Measurements from ENCODE around the gene KLK4. TPM values are rescaled to one million over a fixed set of nuclear protein-coding genes. Genes with fewer than 3 reads are reported as not detected.

KLK4 gene
- total and polyA plus RNA-seq, 2 of the 4 experiments (the other 2 are of a cell fraction) = not detected

GRCh38 chr19:50916069-50916468, 4.9 kb upstream of the KLK4 start:
- Histone ChIP-seq H3K27me3 (ENCODE audit: control insufficient read depth, insufficient read depth, low read length) (peaks cover 5% of the 10 kb centered on the region), H3K4me3 (ENCODE audit: insufficient read depth, low read depth, low read length) (no peak overlapping the region), H3K9me3 (ENCODE audit: control insufficient read depth, insufficient read depth, low read length) (no peaks in the 10 kb centered on the region), H4K5ac (ENCODE audit: low read depth, low read length) (no peak overlapping the region), H3K4me1 (ENCODE audit: control insufficient read depth, insufficient read depth, low read length) (no peaks in the 10 kb centered on the region), H4K91ac (ENCODE audit: insufficient read depth, low read depth, low read length) (no peak overlapping the region), H3K9me1 (ENCODE audit: insufficient read depth, low read length) (no peaks in the 10 kb centered on the region), H2AFZ (replicated peaks; ENCODE audit: low read length, poor library complexity) (no peak overlapping the region), H3K79me1 (ENCODE audit: low read depth in 1 of 2, low read length in 2 of 2) (no peaks in the 10 kb centered on the region), H2AK9ac (replicated peaks; ENCODE audit: low read depth, low read length, poor library complexity) (no peak overlapping the region), H2AK5ac (ENCODE audit: low read depth, low read length) (no peak overlapping the region), H3K18ac (ENCODE audit: low read depth, low read length) (no peak overlapping the region), H3K36me3 (ENCODE audit: control insufficient read depth, insufficient read depth, low read length) (no peaks in the 10 kb centered on the region), H4K8ac (ENCODE audit: low read depth in 2 of 2, low read length in 2 of 2) (no peak overlapping the region), H3K14ac (replicated peaks; ENCODE audit: low read depth, low read length) (no peak overlapping the region), H2BK20ac (ENCODE audit: low read depth, low read length) (no peak overlapping the region), H4K20me1 (ENCODE audit: insufficient read depth, low read length) (no peaks in the 10 kb centered on the region), H2BK5ac (ENCODE audit: low read depth, low read length, poor library complexity, severe bottlenecking) (no peak overlapping the region), H3K56ac (ENCODE audit: extremely low read depth, insufficient read depth, low read length) (no peak overlapping the region), H3K4me2 (ENCODE audit: low read depth, low read length) (no peak overlapping the region), H2BK15ac (ENCODE audit: low read depth, low read length) (no peak overlapping the region), H3K4ac (ENCODE audit: low read depth, low read length) (no peak overlapping the region), H3K9ac (ENCODE audit: low read depth, low read length) (no peak overlapping the region), H2BK120ac (ENCODE audit: low read depth, low read length) (no peak overlapping the region), H3K23ac (ENCODE audit: low read depth, low read length) (no peak overlapping the region), H3K27ac (ENCODE audit: insufficient read depth, low read length) (no peak overlapping the region)
- dilution Hi-C loops (cut with HindIII; ENCODE audit: low sequenced_read_pairs, unreplicated experiment) = no loop called here
- CTCF ChIA-PET = no interaction called here
- in situ Hi-C loops (cut with MboI; ENCODE audit: low sequenced_read_pairs) = no loop called here
- no peak for TF ChIP-seq RAD21 (IDR thresholded peaks at IDR 0.05; ENCODE audit: low read length)
- TF ChIP-seq, protein P1, sequence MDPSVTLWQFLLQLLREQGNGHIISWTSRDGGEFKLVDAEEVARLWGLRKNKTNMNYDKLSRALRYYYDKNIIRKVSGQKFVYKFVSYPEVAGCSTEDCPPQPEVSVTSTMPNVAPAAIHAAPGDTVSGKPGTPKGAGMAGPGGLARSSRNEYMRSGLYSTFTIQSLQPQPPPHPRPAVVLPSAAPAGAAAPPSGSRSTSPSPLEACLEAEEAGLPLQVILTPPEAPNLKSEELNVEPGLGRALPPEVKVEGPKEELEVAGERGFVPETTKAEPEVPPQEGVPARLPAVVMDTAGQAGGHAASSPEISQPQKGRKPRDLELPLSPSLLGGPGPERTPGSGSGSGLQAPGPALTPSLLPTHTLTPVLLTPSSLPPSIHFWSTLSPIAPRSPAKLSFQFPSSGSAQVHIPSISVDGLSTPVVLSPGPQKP (IDR thresholded peaks at IDR 0.05; ENCODE audit: borderline replicate concordance, low read depth, low read length) = no peak
- no peak for TF ChIP-seq BHLHE40 (IDR thresholded peaks at IDR 0.05; ENCODE audit: low read depth, low read length)
- no peak for TF ChIP-seq MAZ (IDR thresholded peaks at IDR 0.05; ENCODE audit: borderline replicate concordance, low read depth, low read length)
- no peak for TF ChIP-seq CEBPB (IDR thresholded peaks at IDR 0.05; ENCODE audit: low read depth, low read length)
- intact Hi-C loops (cut with micrococcal nuclease) = no loop called here
- no TSS peak for BruUV-seq (replicated peaks)
- DNase-seq = no peak
- POLR2A ChIA-PET (ENCODE audit: unreplicated experiment) = no interaction called here
- ATAC-seq (ENCODE audit: low read depth) = no peak
- WGBS, 2 experiments (ENCODE audit: extremely low coverage in 2 of 2, insufficient read length in 1 of 2) = no CpG with 5 or more reads among the region's 2 CpGs

Data from IMR-90 (cell line).